Progenitor cell of endocrine pancreas (in vitro differentiated cells): Measurements from ENCODE around the gene BAZ1B. TPM values are rescaled to one million over a fixed set of nuclear protein-coding genes. Genes with fewer than 3 reads are reported as not detected.
A peak's percentile ranks its signal among the peaks of the same experiment; 100 is the strongest.

Experiments used
- DNase-seq: peaks from one replicate; pipeline ENCODE4 v3.0.0; 2021; ENCODE audit warnings: low spot score; ENCODE audit not compliant: unreplicated experiment
- H3K27ac Mint-ChIP-seq: 2 replicates; pipeline ENCODE4 v1.8.0; 2021; ENCODE audit warnings: mild to moderate bottlenecking, moderate library complexity, mixed read lengths
- H3K27me3 Mint-ChIP-seq: 2 replicates; pipeline ENCODE4 v1.8.0; 2021; ENCODE audit warnings: mixed read lengths
- H3K36me3 Mint-ChIP-seq: 2 replicates; pipeline ENCODE4 v1.8.0; 2022; ENCODE audit warnings: mixed read lengths; ENCODE audit not compliant: insufficient read depth
- H3K4me1 Mint-ChIP-seq: 2 replicates; pipeline ENCODE4 v1.8.0; 2021; ENCODE audit warnings: low read depth, mixed read lengths
- H3K4me3 Mint-ChIP-seq: 2 replicates; pipeline ENCODE4 v1.8.0; 2021; ENCODE audit warnings: low read depth, mild to moderate bottlenecking, moderate library complexity, mixed read lengths
- H3K9me3 Mint-ChIP-seq: 2 replicates; pipeline ENCODE4 v1.8.0; 2021; ENCODE audit warnings: low read depth, mixed read lengths
- CTCF ChIP-seq: fragments of 200-600 bp; sonication (generic); IDR thresholded peaks from one replicate; pipeline ENCODE4 v1.5.0; 2021; ENCODE audit warnings: antibody characterized with exemption, mild to moderate bottlenecking; ENCODE audit not compliant: unreplicated experiment
- total RNA-seq: library from RNA; stranded (reverse); gene quantifications from 2 replicates; pipeline ENCODE4 v1.2.1, GENCODE V29; 2021

The BAZ1B gene
- total RNA-seq, 1 donor from 2014 or later: 92.1 TPM

- Mint-ChIP-seq H3K36me3 (peaks cover 32% of the 10 kb centered on the region), H3K27ac (peak overlapping the region; percentile 47), H3K27me3 (no peaks in the 10 kb centered on the region), H3K4me3 (no peak overlapping the region), H3K9me3 (no peaks in the 10 kb centered on the region), H3K4me1 (no peaks in the 10 kb centered on the region)
- DNase-seq: no peak
- TF ChIP-seq CTCF: no peak
Observed at GRCh38 chr7:73447121-73447733, 74.9 kb downstream of the BAZ1B start.

GRCh38 chr7:73446682-73447081 is 75.4 kb downstream of the BAZ1B start:
- H3K36me3 Mint-ChIP-seq: peaks cover 35% of the 10 kb centered on the region
- H3K9me3 Mint-ChIP-seq: no peaks in the 10 kb centered on the region
- H3K27me3 Mint-ChIP-seq: no peaks in the 10 kb centered on the region
- no peak overlapping the region for H3K27ac Mint-ChIP-seq
- no peak for DNase-seq
- no peak for TF ChIP-seq CTCF
- no peak overlapping the region for H3K4me3 Mint-ChIP-seq
- no peaks in the 10 kb centered on the region for H3K4me1 Mint-ChIP-seq

GRCh38 chr7:73443548-73444255 is 78.4 kb downstream of the BAZ1B start:
- Mint-ChIP-seq H3K9me3 (no peaks in the 10 kb centered on the region), H3K4me1 (no peaks in the 10 kb centered on the region), H3K27me3 (no peaks in the 10 kb centered on the region), H3K27ac (peak overlapping the region; percentile 13), H3K36me3 (peaks cover 35% of the 10 kb centered on the region), H3K4me3 (no peak overlapping the region)
- TF ChIP-seq CTCF: no peak
- DNase-seq: no peak

DNA sequence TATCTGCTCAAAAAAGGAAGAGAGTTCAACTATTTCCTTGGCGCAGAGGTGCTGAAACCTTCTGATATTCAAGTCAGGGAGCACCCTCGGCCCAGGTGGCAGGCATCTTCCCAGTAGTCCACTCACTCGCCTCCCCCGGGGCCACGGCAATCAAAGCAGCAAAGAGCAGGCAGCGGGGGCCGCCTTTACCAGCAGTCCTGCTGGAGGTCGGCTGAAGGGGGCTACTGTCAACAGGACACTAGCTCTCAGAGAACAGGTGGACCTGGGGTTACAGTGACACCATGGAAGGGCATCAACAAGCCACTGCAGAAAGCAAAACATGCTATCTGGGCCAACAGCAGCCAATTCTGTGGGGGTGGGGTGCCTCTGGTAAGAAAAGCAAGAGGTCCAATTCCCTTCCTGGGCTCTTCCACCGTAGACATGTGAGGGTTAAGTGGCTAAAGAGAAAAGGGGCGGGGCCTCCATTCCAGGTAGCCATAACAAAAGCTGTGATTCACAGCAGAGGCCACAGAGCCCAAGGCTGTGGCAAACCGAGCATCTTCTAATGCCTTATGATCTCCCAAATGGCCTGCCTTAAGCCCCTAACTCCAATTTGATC is 79.1 kb downstream of the BAZ1B start:
- Mint-ChIP-seq H3K4me1 (no peaks in the 10 kb centered on the region), H3K36me3 (peaks cover 32% of the 10 kb centered on the region), H3K9me3 (no peaks in the 10 kb centered on the region), H3K27ac (no peak overlapping the region), H3K27me3 (no peaks in the 10 kb centered on the region), H3K4me3 (no peak overlapping the region)
- no peak for DNase-seq
- no peak for TF ChIP-seq CTCF

DNA sequence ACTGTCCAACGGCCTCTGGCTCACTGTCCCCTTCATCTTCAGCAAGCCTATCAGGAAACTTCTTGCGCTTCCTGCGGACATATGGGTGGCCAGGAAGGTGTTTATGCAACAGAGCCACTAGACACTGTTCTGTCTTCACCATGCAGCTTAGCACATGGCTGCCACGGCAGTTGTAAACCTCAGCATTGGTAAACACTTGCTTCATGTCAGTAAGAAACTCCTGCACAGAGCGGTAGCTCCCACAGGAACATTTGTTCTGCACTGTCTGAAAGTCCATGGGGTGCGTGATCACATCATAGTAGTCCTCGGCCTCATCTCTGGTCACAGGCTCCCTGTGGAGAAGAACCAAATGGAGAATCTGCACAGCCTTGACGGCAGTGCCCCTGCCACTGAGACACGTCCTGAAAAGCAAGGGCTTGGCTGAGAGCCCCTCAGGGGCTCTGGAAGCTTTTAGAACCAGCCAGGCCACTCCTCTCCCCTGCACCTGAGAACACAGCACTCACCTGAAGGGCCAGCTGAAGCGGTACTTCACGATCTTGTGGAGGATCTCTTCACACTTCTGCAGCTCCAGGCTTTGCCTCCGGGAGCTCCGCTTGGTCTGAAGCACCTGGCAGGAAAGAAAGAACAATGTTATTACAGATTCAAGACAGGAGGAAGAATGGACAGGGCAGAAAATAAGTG is 79.7 kb downstream of the BAZ1B start:
- Mint-ChIP-seq H3K27me3 (no peaks in the 10 kb centered on the region), H3K9me3 (no peaks in the 10 kb centered on the region), H3K36me3 (peaks cover 29% of the 10 kb centered on the region), H3K4me3 (no peak overlapping the region), H3K4me1 (no peaks in the 10 kb centered on the region), H3K27ac (peak overlapping the region; percentile 88)
- no peak for DNase-seq
- TF ChIP-seq CTCF: no peak
